ENCODE data around the gene SCNN1A.

- TF ChIP-seq, protein P1, sequence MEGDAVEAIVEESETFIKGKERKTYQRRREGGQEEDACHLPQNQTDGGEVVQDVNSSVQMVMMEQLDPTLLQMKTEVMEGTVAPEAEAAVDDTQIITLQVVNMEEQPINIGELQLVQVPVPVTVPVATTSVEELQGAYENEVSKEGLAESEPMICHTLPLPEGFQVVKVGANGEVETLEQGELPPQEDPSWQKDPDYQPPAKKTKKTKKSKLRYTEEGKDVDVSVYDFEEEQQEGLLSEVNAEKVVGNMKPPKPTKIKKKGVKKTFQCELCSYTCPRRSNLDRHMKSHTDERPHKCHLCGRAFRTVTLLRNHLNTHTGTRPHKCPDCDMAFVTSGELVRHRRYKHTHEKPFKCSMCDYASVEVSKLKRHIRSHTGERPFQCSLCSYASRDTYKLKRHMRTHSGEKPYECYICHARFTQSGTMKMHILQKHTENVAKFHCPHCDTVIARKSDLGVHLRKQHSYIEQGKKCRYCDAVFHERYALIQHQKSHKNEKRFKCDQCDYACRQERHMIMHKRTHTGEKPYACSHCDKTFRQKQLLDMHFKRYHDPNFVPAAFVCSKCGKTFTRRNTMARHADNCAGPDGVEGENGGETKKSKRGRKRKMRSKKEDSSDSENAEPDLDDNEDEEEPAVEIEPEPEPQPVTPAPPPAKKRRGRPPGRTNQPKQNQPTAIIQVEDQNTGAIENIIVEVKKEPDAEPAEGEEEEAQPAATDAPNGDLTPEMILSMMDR (IDR thresholded peaks at IDR 0.05) = no peak
- TF ChIP-seq POLR2A (IDR thresholded peaks at IDR 0.05) = no peak
Observed at GRCh38 chr12:6405963-6406362, 30.6 kb upstream of the SCNN1A start.

Data from ovary (tissue), 3 donors.